ENCODE data around the gene CAPN2. TPM values are rescaled to one million over a fixed set of nuclear protein-coding genes. Genes with fewer than 3 reads are reported as not detected.
A peak's percentile ranks its signal among the peaks of the same experiment; 100 is the strongest.

The CAPN2 gene
- total RNA-seq, 1 donor from 2014 or later: 391 TPM

- Histone ChIP-seq H4K20me1 (ENCODE audit: insufficient read depth, low read length) (peaks cover 17% of the 10 kb centered on the region), H3K9me3 (ENCODE audit: insufficient read depth, low read depth, low read length) (no peaks in the 10 kb centered on the region), H3K27me3 (ENCODE audit: insufficient read depth, low read length) (no peaks in the 10 kb centered on the region), H2AFZ (ENCODE audit: low read depth, low read length) (no peak overlapping the region), H3K79me2 (ENCODE audit: insufficient read depth, low read length) (peaks cover 3% of the 10 kb centered on the region), H3K36me3 (ENCODE audit: insufficient read depth, low read length) (peaks cover 92% of the 10 kb centered on the region), H3K4me1 (ENCODE audit: insufficient read depth, low read length) (peaks cover 7% of the 10 kb centered on the region), H3K27ac (ENCODE audit: low read depth, low read length) (no peak overlapping the region), H3K4me3 (ENCODE audit: insufficient read depth, low read depth, low read length) (no peak overlapping the region), H3K9ac (ENCODE audit: low read length) (no peak overlapping the region), H3K4me2 (ENCODE audit: low read length) (no peak overlapping the region)
- TF ChIP-seq CTCF (IDR thresholded peaks at IDR 0.05; ENCODE audit: insufficient read depth, low read depth, low read length) (no peak), EZH2 (IDR thresholded peaks at IDR 0.05; ENCODE audit: insufficient read depth, low read length) (no peak)
- Mint-ChIP-seq H3K4me1 (ENCODE audit: low read depth, unreplicated experiment) (peaks cover 23% of the 10 kb centered on the region), H3K36me3 (ENCODE audit: low read depth, unreplicated experiment) (peaks cover 32% of the 10 kb centered on the region), H3K27me3 (ENCODE audit: low read depth, unreplicated experiment) (no peaks in the 10 kb centered on the region), H3K27ac (ENCODE audit: unreplicated experiment) (no peak overlapping the region), H3K9me3 (ENCODE audit: unreplicated experiment) (no peaks in the 10 kb centered on the region), H3K4me3 (ENCODE audit: unreplicated experiment) (no peak overlapping the region)
- DNase-seq (ENCODE audit: low read depth): no peak
- no peak for FAIRE-seq
These were observed 48.5 kb downstream of the CAPN2 start for GRCh38 chr1:223760833-223761232.

GRCh38 chr1:223761411-223761810 lies 49.1 kb downstream of the CAPN2 start:
- Mint-ChIP-seq H3K4me3 (ENCODE audit: unreplicated experiment) (peak overlapping the region; percentile 45), H3K9me3 (ENCODE audit: unreplicated experiment) (no peaks in the 10 kb centered on the region), H3K36me3 (ENCODE audit: low read depth, unreplicated experiment) (peaks cover 36% of the 10 kb centered on the region), H3K4me1 (ENCODE audit: low read depth, unreplicated experiment) (peaks cover 23% of the 10 kb centered on the region), H3K27ac (ENCODE audit: unreplicated experiment) (no peak overlapping the region), H3K27me3 (ENCODE audit: low read depth, unreplicated experiment) (no peaks in the 10 kb centered on the region)
- no peaks in the 10 kb centered on the region for H3K27me3 ChIP-seq (ENCODE audit: insufficient read depth, low read length)
- peaks cover 92% of the 10 kb centered on the region for H3K36me3 ChIP-seq (ENCODE audit: insufficient read depth, low read length)
- H3K27ac ChIP-seq (ENCODE audit: low read depth, low read length): no peak overlapping the region
- no peak overlapping the region for H2AFZ ChIP-seq (ENCODE audit: low read depth, low read length)
- no peak overlapping the region for H3K4me2 ChIP-seq (ENCODE audit: low read length)
- H3K9me3 ChIP-seq (ENCODE audit: insufficient read depth, low read depth, low read length): no peaks in the 10 kb centered on the region
- no peak overlapping the region for H3K4me3 ChIP-seq (ENCODE audit: insufficient read depth, low read depth, low read length)
- H4K20me1 ChIP-seq (ENCODE audit: insufficient read depth, low read length): peaks cover 17% of the 10 kb centered on the region
- FAIRE-seq (no peak), DNase-seq (ENCODE audit: low read depth) (no peak)
- H3K9ac ChIP-seq (ENCODE audit: low read length): no peak overlapping the region
- H3K4me1 ChIP-seq (ENCODE audit: insufficient read depth, low read length): peaks cover 7% of the 10 kb centered on the region
- TF ChIP-seq CTCF (IDR thresholded peaks at IDR 0.05; ENCODE audit: insufficient read depth, low read depth, low read length) (no peak), EZH2 (IDR thresholded peaks at IDR 0.05; ENCODE audit: insufficient read depth, low read length) (no peak)
- H3K79me2 ChIP-seq (ENCODE audit: insufficient read depth, low read length): peaks cover 9% of the 10 kb centered on the region

DNA sequence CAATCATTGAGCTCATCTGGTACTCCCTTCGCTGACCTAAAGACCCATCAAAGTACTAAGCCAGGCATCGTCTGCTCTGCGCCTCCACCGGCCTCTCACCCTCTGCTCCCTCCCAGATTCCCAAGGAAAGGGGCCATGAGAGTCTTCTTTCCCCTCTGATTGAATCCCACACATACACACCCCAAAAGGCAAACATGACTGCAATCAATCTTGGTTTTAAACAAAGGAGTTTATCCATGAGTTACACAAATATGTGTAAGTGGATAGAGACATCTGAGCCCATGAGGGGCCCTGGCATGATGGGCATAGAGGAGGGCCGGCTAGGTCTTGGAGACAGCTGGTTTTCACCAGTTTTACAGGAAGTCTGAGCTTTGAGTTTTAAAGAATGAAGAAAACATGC lies 50.9 kb downstream of the CAPN2 start:
- peaks cover 17% of the 10 kb centered on the region for H4K20me1 ChIP-seq (ENCODE audit: insufficient read depth, low read length)
- peaks cover 11% of the 10 kb centered on the region for H3K79me2 ChIP-seq (ENCODE audit: insufficient read depth, low read length)
- H3K4me1 Mint-ChIP-seq (ENCODE audit: low read depth, unreplicated experiment): peaks cover 23% of the 10 kb centered on the region
- no peak overlapping the region for H3K4me2 ChIP-seq (ENCODE audit: low read length)
- peak overlapping the region; percentile 50 for H3K4me3 Mint-ChIP-seq (ENCODE audit: unreplicated experiment)
- TF ChIP-seq CTCF (IDR thresholded peaks at IDR 0.05; ENCODE audit: insufficient read depth, low read depth, low read length) (no peak), EZH2 (IDR thresholded peaks at IDR 0.05; ENCODE audit: insufficient read depth, low read length) (no peak)
- no peak overlapping the region for H2AFZ ChIP-seq (ENCODE audit: low read depth, low read length)
- peaks cover 7% of the 10 kb centered on the region for H3K4me1 ChIP-seq (ENCODE audit: insufficient read depth, low read length)
- H3K4me3 ChIP-seq (ENCODE audit: insufficient read depth, low read depth, low read length): no peak overlapping the region
- no peaks in the 10 kb centered on the region for H3K27me3 Mint-ChIP-seq (ENCODE audit: low read depth, unreplicated experiment)
- H3K36me3 Mint-ChIP-seq (ENCODE audit: low read depth, unreplicated experiment): peaks cover 39% of the 10 kb centered on the region
- H3K36me3 ChIP-seq (ENCODE audit: insufficient read depth, low read length): peaks cover 79% of the 10 kb centered on the region
- no peaks in the 10 kb centered on the region for H3K27me3 ChIP-seq (ENCODE audit: insufficient read depth, low read length)
- no peaks in the 10 kb centered on the region for H3K9me3 Mint-ChIP-seq (ENCODE audit: unreplicated experiment)
- no peak overlapping the region for H3K9ac ChIP-seq (ENCODE audit: low read length)
- FAIRE-seq (no peak), DNase-seq (ENCODE audit: low read depth) (no peak)
- peak overlapping the region; percentile 4 for H3K27ac ChIP-seq (ENCODE audit: low read depth, low read length)
- H3K27ac Mint-ChIP-seq (ENCODE audit: unreplicated experiment): peak overlapping the region; percentile 91
- no peaks in the 10 kb centered on the region for H3K9me3 ChIP-seq (ENCODE audit: insufficient read depth, low read depth, low read length)

Measured in astrocyte (in vitro differentiated cells and primary cell).